Hippocampal formation (tissue), 2 donors: ENCODE data around the gene GNG7.
"Not testable (repeated sequence)": the region's sequence is repeated elsewhere in the genome, so short reads cannot be mapped to it uniquely, and the experiment has no call there.

ENCODE experiments used
- DNase-seq, 2 donors: peaks; one replicate each; lab custom pipeline; 2025; lab: John Stamatoyannopoulos, UW

The GNG7 gene

DNA sequence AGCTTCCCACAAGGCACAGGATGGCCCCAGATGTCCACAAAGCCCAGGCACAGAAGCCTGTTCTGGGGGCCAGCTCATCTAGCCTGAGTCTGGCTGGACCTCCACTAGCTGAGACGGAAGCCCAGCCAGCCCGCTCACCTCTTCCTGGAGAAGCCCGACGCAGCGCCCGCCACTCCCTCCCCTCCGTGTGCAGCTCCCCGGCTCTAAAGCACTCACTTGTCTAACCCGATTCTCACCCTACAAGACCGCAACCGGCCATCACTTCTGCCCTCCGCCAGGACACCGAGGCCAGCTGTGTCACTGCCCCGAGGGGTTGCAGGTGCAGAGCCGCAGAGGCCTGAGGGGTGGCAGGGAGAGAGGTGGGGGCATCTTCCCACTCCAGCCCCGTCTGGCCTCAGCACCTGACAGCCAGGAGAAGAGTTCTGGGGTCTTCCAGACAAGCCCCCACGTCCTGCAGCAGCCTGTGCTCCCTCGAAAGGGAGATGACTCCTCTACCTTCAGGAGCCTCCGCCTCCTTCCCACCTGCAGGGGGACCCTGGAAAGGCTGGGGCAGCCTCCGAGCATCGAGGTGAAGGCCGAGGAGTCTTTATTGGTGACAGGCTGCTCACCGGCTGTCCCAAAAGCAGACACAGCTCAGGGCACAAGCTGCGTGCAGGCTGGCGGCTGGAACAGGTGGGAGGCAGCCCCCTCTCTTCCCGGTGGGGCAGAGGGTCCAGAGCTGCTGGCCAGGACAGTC, 24.6 kb upstream of the GNG7 start:
- DNase-seq, result no peak

- DNase-seq, result no peak
Observed at GRCh38 chr19:2726160-2726855, 23.8 kb upstream of the GNG7 start.

GRCh38 chr19:2724148-2724557, 21.7 kb upstream of the GNG7 start:
- DNase-seq, result no peak

DNA sequence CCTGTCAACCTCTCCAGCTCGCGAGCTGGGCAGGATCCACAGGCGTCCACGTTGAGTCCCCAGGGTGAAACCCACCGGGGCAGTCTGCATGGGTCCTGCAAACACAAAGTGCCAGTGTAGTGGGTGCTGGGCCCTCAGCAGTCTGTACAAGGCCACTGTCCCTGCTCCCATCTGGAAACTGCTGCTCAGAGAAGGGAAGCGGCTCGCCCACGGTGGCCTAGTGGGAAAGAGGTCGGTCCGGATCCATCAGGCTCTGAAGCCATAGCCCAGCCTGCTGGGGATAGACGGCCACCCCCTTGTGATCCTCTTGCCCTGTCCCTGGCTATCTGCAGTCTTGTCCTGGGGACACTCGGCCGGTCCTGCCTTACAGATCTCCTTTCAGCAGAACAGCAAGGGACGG, 21.3 kb upstream of the GNG7 start:
- no peak for DNase-seq

- no peak for DNase-seq
Observed at GRCh38 chr19:2723345-2723715, 20.8 kb upstream of the GNG7 start.

DNA sequence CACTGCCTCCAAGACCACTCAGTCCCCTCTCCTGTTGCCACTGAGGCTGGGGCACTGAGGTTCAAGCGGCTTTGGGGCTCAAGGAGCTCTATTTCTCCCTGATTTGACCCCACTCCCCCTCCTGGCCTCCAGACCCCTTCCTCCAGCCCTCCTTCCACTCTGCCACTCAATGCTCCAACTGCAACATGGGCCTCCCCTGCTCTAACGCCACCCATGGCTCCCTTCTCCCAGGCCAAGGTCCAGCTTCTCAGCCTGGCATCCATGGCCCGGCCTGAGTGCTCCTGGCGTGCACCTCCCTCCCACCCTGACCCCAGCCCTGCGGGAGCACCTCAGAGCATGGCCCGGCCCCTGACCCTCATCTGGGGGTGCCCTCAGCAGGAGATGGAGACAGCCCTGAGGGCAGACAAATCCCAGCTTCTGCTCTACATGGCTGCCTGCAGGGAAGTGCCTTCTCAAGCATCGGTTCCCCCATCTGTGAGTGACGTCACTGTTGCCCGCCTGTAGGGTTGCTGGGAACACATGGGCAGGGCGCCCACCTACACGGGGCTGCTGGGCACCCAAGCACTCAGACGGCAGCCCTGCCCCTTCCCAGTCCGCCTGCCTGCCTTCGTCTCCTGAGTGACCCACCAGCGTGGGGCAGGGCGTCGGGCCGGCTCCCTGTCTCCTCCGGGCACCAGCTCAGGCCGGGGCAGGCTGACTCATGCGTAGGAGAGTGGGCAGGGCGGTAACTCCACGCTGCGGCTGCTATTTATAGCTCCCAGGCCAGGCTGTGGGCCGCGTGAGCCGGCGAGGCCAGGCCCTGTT, 20.2 kb upstream of the GNG7 start:
- no peak for DNase-seq

- no peak for DNase-seq
Observed at GRCh38 chr19:2721570-2722540, 19.4 kb upstream of the GNG7 start.

GRCh38 chr19:2720777-2721569, 18.5 kb upstream of the GNG7 start, which contains the start of gene DIRAS1:
Gene DIRAS1, minus strand, starts transcription at chr19:2721372. Its CDS starts 3,566 bp downstream, at chr19:2717806.
- DNase-seq, result no peak

- peak in 1 of 2 donors; percentile 28 for DNase-seq
Observed at GRCh38 chr19:2719920-2720776, 17.7 kb upstream of the GNG7 start.

DNA sequence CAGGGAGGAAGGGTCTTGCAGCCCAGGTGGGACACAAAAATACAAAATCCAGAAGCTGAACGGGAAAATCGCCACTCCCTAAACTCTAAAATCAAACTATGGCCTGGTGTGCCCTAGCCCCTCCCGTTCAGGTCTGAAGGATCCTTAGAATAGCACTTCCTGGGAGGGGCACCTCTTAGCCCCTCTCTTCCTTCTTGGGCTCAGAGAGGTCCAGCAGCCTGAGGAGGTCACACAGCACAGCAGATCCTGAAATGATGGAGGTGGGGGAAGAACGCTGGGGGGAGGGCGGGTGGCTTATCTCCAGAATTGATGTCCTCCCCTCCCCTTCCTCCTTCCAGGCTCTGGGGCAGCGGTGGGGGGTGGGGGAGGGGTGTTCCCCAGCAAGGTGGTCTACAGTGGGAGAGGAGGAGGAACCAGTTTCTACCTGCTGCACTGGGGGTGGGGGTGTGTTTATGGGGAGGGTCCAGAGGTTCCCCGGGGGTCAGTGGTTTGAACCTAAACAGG, 16.8 kb upstream of the GNG7 start:
- no peak for DNase-seq

DNA sequence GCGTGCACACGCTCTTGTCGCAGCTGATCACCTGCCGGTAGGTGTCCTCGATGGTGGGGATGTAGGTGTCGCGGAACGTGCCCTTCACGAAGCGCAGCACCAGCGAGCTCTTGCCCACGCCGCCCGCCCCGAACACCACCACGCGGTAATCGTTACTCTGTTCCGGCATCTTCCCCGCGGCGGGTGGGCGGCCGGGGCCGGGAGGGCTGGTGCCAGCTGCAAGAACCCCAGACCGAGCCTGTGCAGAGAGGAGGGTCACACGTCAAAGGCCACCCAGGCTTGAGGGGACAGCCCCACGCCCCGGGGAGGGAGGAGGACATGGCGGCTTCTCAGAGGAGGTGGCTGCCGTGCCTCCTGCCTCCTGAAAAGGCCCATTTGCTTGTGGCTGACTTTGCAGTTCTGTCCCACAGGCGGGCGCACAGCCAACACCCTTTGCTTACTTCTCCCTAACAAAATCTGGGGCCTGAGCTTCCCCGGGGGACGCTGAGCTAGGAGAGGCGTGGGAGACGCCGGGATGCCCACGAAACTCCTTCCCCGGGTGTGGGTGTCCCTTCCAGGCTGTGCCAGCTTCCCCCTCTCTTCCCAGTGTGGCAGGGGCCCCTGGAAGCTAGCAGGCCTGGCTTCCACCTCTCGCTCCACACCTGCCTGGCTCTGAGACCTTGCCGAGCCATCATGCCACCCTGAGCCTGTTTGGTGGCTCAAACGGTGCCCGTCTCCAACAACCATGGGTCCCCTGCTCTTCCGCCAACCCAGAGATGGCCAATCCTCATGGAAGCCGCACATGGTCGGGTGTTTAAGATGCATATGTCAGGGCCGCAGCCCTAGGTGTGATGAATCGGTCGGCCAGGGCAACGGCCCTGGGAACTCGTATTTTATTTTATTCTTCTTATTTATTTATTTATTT, 15.4 kb upstream of the GNG7 start:
- DNase-seq, result no peak

DNA sequence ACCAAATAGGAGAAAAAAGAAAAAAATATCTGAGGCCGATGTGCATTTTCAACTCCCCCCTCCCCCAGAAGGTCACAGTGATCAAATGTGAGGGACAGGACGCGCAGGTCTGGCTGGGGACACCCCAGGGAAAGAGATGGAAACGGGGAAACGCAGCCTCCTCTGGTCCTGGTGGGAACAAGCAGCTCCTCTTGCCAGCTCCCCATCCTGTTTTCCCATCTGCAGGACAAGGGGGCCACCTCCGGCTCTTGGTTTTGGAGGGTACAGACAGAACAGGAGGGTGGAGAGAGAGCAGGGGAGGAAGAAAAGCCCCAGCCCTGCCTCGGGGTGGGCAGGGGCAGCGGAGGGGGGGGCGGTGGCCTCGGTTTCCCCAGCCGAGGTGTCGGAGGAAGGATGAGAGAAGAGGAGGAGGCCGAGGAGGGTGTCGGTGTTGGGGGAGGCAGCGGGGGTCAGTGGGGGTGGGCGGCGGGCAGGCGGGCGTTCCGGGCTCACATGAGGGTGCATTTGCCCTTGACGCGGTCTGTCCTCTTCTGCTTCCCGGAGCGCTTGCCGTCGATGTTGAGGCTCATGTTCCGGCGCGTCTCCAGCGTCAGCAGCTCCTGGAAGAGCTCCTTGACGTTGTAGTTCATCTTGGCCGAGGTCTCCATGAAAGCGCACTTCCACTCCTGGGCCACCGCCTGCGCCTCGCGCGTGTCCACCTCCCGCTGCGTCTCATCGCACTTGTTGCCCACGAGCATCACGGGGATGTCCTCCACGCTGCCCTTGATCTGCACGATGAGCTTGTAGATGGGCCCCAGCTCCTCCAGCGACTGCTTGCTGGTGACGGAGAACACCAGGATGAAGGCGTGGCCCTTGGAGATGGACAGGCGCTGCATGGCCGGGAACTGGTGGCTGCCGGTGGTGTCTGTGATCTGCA, 14.5 kb upstream of the GNG7 start:
- DNase-seq, result no peak

DNA sequence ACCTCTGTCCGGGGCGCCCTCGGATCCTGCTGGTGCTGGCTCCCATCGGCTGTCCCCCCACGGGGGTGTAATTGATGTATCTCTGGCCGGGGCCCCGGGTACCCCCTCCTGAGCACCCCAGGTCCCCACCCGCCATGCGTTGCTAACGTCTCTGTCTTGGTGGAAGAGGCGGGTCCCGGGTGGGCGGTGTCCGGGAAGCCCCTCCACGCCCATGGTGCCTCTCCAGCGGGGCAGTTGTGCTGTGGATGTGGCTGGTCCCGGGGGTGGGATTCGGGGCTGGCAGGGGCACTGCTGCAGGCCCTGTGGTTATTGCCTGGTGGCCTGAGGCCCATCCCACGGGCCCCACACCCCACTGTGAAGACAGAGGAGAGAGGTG, 13.8 kb upstream of the GNG7 start:
- DNase-seq, result no peak

DNA sequence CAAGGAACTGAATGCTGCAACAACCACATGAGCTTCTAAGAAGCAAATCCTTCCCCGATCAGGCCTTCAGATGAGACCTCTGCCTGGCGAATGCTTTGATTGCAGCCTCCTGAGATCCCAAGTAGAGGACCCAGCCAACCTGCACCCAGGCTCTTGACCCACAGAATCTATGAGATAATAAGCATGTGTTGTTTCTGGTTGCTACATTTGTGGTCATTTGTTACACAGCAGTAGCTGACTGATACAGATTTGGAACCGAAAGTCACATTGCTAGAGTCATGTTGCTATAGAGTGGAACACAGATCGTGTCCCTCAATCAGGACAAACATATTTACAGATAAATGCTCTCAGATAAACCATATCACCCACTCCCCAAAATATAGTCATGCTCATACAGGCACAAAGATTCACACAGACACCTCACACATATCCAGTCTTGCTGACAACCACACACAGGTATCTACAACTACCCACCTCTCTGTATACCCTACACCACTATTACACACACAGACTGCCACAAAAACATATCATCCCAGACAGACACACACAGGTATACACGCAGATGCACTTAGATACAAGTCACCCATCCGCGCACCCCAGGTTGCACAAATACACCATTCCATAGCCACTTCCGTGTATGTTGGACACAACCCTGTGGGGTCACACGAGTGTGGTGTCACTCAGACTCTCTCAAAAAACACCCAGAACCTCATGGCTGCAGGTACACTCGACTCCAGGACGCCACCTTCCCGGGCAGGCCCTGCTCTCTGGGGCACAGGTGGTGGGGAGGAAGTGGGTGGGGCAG, 13.2 kb upstream of the GNG7 start:
- no peak for DNase-seq

DNA sequence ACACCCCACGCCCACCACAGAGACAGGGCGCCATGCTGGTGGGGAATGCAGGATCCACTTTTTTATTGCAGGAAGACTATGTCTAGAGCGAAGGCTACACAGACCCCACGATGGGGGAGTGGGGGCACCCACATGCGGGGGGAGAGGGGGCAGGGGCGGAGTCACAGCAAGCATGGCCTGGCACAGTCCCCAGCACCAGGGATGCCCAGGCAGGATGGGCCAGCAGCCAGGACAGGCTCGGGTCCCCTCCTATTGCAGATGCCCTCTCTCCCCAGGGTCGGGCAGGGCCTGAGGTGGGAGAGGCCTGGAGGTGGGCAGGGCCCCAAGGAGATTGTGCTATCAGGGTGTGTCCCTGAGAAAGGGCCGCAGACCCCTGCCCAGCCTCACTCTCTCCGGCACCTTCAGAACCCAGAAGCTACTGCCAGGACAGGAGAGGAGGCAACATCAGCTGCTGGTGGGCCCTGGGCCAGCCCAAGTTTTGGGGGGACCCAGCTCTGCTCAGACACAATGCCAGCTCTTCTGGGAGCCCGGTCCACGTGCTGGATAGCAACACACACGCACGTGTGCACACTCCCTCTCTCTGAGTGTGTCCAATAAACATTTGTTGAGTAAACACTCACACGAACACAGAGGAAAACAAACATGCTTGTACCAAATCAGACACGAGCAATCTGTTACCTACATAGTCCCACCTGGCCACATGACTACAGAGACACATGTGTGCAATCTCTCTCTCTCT, 12.2 kb upstream of the GNG7 start:
- no peak for DNase-seq

- DNase-seq, result not testable (repeated sequence)
Observed at GRCh38 chr19:2714102-2714501, 11.6 kb upstream of the GNG7 start.
